GM10266 (cell line): Measurements from ENCODE around the gene CADM4.

ENCODE experiments used
- DNase-seq: peaks from one replicate; pipeline ENCODE4 v3.0.0; 2012; ENCODE audit errors: extremely low spot score
- CTCF ChIP-seq: IDR thresholded peaks from 2 replicates; pipeline ENCODE4 v1.5.1; 2012; ENCODE audit warnings: mild to moderate bottlenecking, low read depth; ENCODE audit not compliant: control insufficient read depth, insufficient read depth; ENCODE audit errors: missing control alignments

Gene CADM4

GRCh38 chr19:43672061-43672679 is 32.5 kb upstream of the CADM4 start:
- no peak for DNase-seq
- TF ChIP-seq CTCF = no peak

GRCh38 chr19:43668406-43669109 is 28.9 kb upstream of the CADM4 start:
- TF ChIP-seq CTCF = no peak
- DNase-seq = peak; percentile 95

DNA sequence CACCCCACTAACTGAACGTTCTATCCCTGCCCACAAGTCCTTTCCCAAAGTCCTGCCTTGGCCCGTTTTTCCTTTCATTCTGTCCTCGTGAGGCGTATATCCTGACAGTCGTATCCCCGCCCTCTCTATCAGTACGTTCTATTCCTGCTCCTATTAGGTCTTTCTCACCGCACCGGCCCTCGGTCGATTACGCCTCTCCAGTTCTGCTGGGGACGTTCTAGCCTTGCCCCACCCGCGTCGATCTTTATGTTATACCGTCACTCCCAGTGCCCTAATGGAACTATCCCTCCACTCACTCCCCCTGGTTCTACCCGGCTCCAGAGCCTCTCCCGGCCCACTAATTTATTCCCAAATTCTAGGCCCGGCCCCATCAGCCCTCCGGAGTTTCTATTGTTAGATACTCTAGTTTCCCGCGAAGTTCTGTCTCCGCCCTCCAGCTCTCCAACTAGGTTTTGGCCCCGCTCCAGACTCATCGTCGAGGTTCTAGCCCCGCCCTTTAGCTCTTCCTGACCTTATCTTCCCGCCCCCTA is 28.3 kb upstream of the CADM4 start:
- DNase-seq = no peak
- no peak for TF ChIP-seq CTCF

- no peak for DNase-seq
- no peak for TF ChIP-seq CTCF
These were observed 27.7 kb upstream of the CADM4 start for GRCh38 chr19:43667126-43667875.

DNA sequence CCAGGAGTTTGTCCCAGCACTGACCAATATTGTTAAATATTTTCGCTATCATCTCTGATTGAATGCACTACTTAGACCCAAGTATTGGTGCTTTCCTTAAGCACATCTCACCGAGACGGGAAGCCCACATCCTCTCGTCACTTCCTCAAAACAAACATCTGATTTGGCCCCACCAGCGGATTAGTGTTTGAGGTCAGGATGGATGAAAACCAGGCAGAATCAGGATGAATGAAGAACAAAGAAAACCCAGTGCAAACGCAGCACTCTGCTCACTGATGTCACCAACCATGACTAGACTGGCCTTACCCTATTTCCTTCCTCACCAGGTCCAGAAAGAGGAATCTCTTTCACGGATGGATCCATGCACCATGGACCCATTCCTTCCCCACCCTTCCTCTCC is 24.4 kb upstream of the CADM4 start:
- no peak for DNase-seq
- TF ChIP-seq CTCF = no peak

DNA sequence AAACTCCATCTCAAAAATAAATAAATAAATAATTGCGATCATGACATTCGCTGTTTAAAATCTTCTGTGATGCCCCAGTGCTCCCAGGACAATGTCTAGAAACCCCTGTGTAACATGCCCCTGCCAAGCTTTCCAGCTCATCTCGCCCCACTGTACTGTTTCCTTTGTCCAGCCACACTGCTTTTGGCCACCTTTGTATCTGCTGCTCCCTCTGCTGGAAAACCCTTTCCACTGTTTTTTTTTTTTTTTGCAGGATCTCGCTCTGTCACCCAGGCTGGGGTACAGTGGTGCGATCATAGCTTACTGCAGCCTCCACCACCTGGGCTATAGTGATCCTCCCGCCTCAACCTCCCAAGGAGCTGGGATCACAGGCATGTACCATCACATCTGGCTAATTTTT is 22.8 kb upstream of the CADM4 start:
- DNase-seq = no peak
- no peak for TF ChIP-seq CTCF
